Endothelial cell of umbilical vein (primary cell): Measurements from ENCODE around the gene NUDC. TPM values are rescaled to one million over a fixed set of nuclear protein-coding genes. Genes with fewer than 3 reads are reported as not detected.

Experiments used
- BruUV-seq: library from RNA; stranded (reverse); fragments of 400-500 nt; replicated peaks from 2 replicates; lab custom pipeline; 2021; lab: Mats Ljungman, UMichigan
- CTCF ChIA-PET: fragments of 300-600, 350-600 bp; sonication (Branson Sonifier 250); formaldehyde crosslinking; loops from one replicate; lab custom pipeline; 2021; ENCODE audit warnings: antibody characterized with exemption, inconsistent platforms; lab: Charles Lee
- POLR2A ChIA-PET: fragments of 300-600, 350-600 bp; sonication (Branson Sonifier 250); formaldehyde crosslinking; loops from one replicate; lab custom pipeline; 2021; ENCODE audit warnings: antibody characterized with exemption, inconsistent platforms; lab: Charles Lee
- DNase-seq: peaks from one replicate; pipeline ENCODE4 v3.0.0-alpha.2; 2011; ENCODE audit warnings: low read depth, low spot score
- FAIRE-seq: peaks from 2 replicates; lab custom pipeline; 2011; peaks lifted over from hg19 to GRCh38; lab: Jason Lieb, UNC
- H2AFZ ChIP-seq: 2 replicates; pipeline ENCODE4 v1.6.0; 2012; ENCODE audit warnings: low read depth, low read length, control low read depth, inconsistent platforms
- H3K27ac ChIP-seq: 2 replicates; pipeline ENCODE4 v1.5.1; 2011; ENCODE audit warnings: low read depth, mild to moderate bottlenecking, control low read depth, low read length, moderate library complexity; ENCODE audit not compliant: insufficient read depth
- H3K27me3 ChIP-seq, 2 experiments: 2 replicates each; pipeline versions ENCODE4 v1.6.0 to v1.6.1; 2011; ENCODE audit warnings: low read length in 2 of 2, mixed read lengths in 1 of 2; ENCODE audit not compliant: control insufficient read depth in 2 of 2, insufficient read depth in 2 of 2
- H3K36me3 ChIP-seq, 2 experiments: 2 replicates in 1 of 2; 3 replicates in 1 of 2; pipeline ENCODE4 v1.5.1; 2011; ENCODE audit warnings: low read length in 2 of 2, mild to moderate bottlenecking in 1 of 2, moderate library complexity in 1 of 2; ENCODE audit not compliant: control insufficient read depth in 2 of 2, insufficient read depth in 2 of 2; ENCODE audit errors: extremely low read depth in 1 of 2
- H3K4me1 ChIP-seq: 3 replicates; pipeline ENCODE4 v1.5.1; 2011; ENCODE audit warnings: mild to moderate bottlenecking, low read length; ENCODE audit not compliant: control insufficient read depth, insufficient read depth; ENCODE audit errors: extremely low read depth
- H3K4me2 ChIP-seq: 2 replicates; pipeline ENCODE4 v1.6.1; 2011; ENCODE audit warnings: low read length, control low read depth, mixed read lengths; ENCODE audit not compliant: insufficient read depth
- H3K4me3 ChIP-seq, 3 experiments: fragments of 200-600 bp in 1 of 3; sonication (generic), shearing (Covaris generic) in 1 of 3; replicated peaks in 1 of 3; 2 replicates each; pipeline ENCODE4 v1.5.1; 2011 to 2016; ENCODE audit warnings: control low read depth in 3 of 3, low read length in 3 of 3, mild to moderate bottlenecking in 2 of 3, inconsistent platforms in 1 of 3, low read depth in 1 of 3, moderate library complexity in 1 of 3; ENCODE audit not compliant: insufficient read depth in 1 of 3
- H3K79me2 ChIP-seq: 2 replicates; pipeline ENCODE4 v1.6.0; 2012; ENCODE audit warnings: low read length, inconsistent platforms; ENCODE audit not compliant: control insufficient read depth, insufficient read depth
- H3K9ac ChIP-seq: replicated peaks from 2 replicates; pipeline ENCODE3; 2011; ENCODE audit warnings: low read length, control low read depth; ENCODE audit not compliant: insufficient read depth; ENCODE audit errors: extremely low read depth
- H3K9me1 ChIP-seq: replicated peaks from 3 replicates; pipeline ENCODE4 v1.6.0; 2011; ENCODE audit warnings: mild to moderate bottlenecking, low read length; ENCODE audit not compliant: control insufficient read depth, insufficient read depth; ENCODE audit errors: extremely low read depth
- H3K9me3 ChIP-seq: replicated peaks from 2 replicates; pipeline ENCODE4 v1.5.1; 2012; ENCODE audit warnings: low read length, inconsistent platforms; ENCODE audit not compliant: control insufficient read depth, insufficient read depth
- H4K20me1 ChIP-seq: replicated peaks from 2 replicates; pipeline ENCODE3; 2011; ENCODE audit warnings: mild to moderate bottlenecking, low read length; ENCODE audit not compliant: control insufficient read depth, insufficient read depth; ENCODE audit errors: extremely low read depth
- EZH2 ChIP-seq: IDR thresholded peaks from 2 replicates; pipeline ENCODE4 v1.6.1; 2012; ENCODE audit warnings: borderline replicate concordance, low read depth, mild to moderate bottlenecking, moderate library complexity, low read length, inconsistent platforms; ENCODE audit not compliant: severe bottlenecking
- FOS ChIP-seq: IDR thresholded peaks from 2 replicates; pipeline ENCODE4 v1.6.1; 2011; ENCODE audit warnings: mild to moderate bottlenecking, low read length, moderate library complexity, borderline replicate concordance; ENCODE audit not compliant: insufficient read depth
- GATA2 ChIP-seq: IDR thresholded peaks from 2 replicates; pipeline ENCODE4 v1.7.0; 2011; ENCODE audit warnings: low read depth, mild to moderate bottlenecking, moderate library complexity, mixed read lengths, low read length; ENCODE audit not compliant: insufficient read length, insufficient read depth
- JUN ChIP-seq: IDR thresholded peaks from 2 replicates; pipeline ENCODE4 v1.6.1; 2011; ENCODE audit warnings: borderline replicate concordance, low read depth; ENCODE audit not compliant: insufficient read length, insufficient read depth
- POLR2A ChIP-seq: IDR thresholded peaks from 2 replicates; pipeline ENCODE4 v1.6.1; 2012; ENCODE audit warnings: low read depth, mild to moderate bottlenecking, control low read depth, low read length
- POLR2AphosphoS5 ChIP-seq: IDR thresholded peaks from 2 replicates; pipeline ENCODE4 v1.6.1; 2012; ENCODE audit warnings: low read depth, mild to moderate bottlenecking, control low read depth, low read length, moderate library complexity; ENCODE audit not compliant: insufficient read depth
- dilution Hi-C: fragments of 300-500 bp; cut with MboI; formaldehyde crosslinking; loops from one replicate; pipeline ENCODE4 v1.15.0; 2019; ENCODE audit warnings: low sequenced_read_pairs; ENCODE audit not compliant: extremely low pct_ligation_motif_present
- intact Hi-C: fragments of 100-400 bp; cut with micrococcal nuclease; formaldehyde crosslinking; loops from one replicate; pipeline ENCODE4 v1.10.0; 2022
- polyA plus RNA-seq, 4 experiments: library from polyadenylated mRNA; depleted of rRNA in 3 of 4; stranded (reverse) in 3 of 4; unstranded in 1 of 4; fragments of >200 nt; gene quantifications; 2 replicates each; pipeline versions ENCODE4 v1.2.1 to v1.2.3, GENCODE V29; 2011 to 2012; ENCODE audit warnings: missing spikeins in 1 of 4
- total RNA-seq: library from RNA; stranded (reverse); gene quantifications from 2 replicates; pipeline ENCODE4 v1.2.3, GENCODE V29; 2021
- TF ChIP-seq, protein P1 (sequence below): IDR thresholded peaks from 2 replicates; pipeline ENCODE4 v1.6.1; 2011; ENCODE audit not compliant: insufficient read depth, insufficient read length
- TF ChIP-seq, protein P2 (sequence below), 2 donors: IDR thresholded peaks; 1 replicate in 1 of 2; 2 replicates in 1 of 2; pipeline ENCODE4 v1.5.1; 2011; ENCODE audit warnings: low read length in 2 of 2, mild to moderate bottlenecking in 2 of 2, moderate library complexity in 2 of 2, control low read depth in 1 of 2, inconsistent platforms in 1 of 2, low read depth in 1 of 2; ENCODE audit not compliant: insufficient read depth in 1 of 2; ENCODE audit errors: extremely low read depth in 1 of 2

NUDC gene
- total and polyA plus RNA-seq, 2 donors (not counting 3 experiments of a cell fraction or from before 2014, with no cell fraction given) = 42.5 to 102 TPM

DNA sequence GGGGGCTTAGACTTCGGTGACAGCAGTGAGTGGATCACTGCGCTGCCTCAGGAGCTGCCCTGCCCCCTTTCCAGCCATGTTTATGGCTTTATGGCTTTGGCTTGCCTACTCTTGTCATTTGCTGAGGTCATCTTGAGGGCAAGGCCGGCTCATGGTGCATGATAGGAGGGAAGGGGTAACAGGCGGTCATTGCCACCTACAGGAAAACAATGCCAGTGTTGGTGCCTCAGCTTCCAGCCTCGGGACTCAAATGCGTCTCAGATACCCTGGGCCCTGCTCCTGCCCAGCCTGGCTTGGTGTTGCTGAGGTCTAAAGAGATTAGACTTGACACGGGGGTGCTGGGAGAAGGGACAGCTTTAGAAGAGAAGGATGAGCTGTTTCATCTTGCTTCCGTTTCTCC, 24.2 kb downstream of the NUDC start:
- intact Hi-C loops (no loop called here), dilution Hi-C loops (no loop called here)
- Histone ChIP-seq H3K36me3 (peaks cover 14 to 41% of the 10 kb centered on the region in 2 experiments), H3K9me1 (no peaks in the 10 kb centered on the region), H2AFZ (no peak overlapping the region), H3K4me3 (no peak overlapping the region), H3K9me3 (no peaks in the 10 kb centered on the region), H4K20me1 (no peaks in the 10 kb centered on the region), H3K4me1 (peaks cover 8% of the 10 kb centered on the region), H3K9ac (no peak overlapping the region), H3K4me2 (no peak overlapping the region), H3K79me2 (no peaks in the 10 kb centered on the region), H3K27me3 (no peaks in the 10 kb centered on the region), H3K27ac (no peak overlapping the region)
- no peak for DNase-seq
- no peak for TF ChIP-seq POLR2A
- no peak for TF ChIP-seq JUN
- no peak for TF ChIP-seq GATA2
- TF ChIP-seq, protein P1, sequence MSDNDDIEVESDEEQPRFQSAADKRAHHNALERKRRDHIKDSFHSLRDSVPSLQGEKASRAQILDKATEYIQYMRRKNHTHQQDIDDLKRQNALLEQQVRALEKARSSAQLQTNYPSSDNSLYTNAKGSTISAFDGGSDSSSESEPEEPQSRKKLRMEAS = no peak
- TF ChIP-seq POLR2AphosphoS5 = no peak
- TF ChIP-seq EZH2 = no peak
- TF ChIP-seq, protein P2, sequence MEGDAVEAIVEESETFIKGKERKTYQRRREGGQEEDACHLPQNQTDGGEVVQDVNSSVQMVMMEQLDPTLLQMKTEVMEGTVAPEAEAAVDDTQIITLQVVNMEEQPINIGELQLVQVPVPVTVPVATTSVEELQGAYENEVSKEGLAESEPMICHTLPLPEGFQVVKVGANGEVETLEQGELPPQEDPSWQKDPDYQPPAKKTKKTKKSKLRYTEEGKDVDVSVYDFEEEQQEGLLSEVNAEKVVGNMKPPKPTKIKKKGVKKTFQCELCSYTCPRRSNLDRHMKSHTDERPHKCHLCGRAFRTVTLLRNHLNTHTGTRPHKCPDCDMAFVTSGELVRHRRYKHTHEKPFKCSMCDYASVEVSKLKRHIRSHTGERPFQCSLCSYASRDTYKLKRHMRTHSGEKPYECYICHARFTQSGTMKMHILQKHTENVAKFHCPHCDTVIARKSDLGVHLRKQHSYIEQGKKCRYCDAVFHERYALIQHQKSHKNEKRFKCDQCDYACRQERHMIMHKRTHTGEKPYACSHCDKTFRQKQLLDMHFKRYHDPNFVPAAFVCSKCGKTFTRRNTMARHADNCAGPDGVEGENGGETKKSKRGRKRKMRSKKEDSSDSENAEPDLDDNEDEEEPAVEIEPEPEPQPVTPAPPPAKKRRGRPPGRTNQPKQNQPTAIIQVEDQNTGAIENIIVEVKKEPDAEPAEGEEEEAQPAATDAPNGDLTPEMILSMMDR (IDR thresholded peaks at IDR 0.05; ENCODE audit: extremely low read depth in 1 of 2, insufficient read depth in 1 of 2, low read depth in 1 of 2, low read length in 2 of 2) = no peak
- TF ChIP-seq FOS = no peak
- BruUV-seq = no TSS peak
- ChIA-PET CTCF (no interaction called here), POLR2A (no interaction called here)
- no peak for FAIRE-seq
